ENCODE results near the gene OXCT2.

Gene OXCT2

DNA sequence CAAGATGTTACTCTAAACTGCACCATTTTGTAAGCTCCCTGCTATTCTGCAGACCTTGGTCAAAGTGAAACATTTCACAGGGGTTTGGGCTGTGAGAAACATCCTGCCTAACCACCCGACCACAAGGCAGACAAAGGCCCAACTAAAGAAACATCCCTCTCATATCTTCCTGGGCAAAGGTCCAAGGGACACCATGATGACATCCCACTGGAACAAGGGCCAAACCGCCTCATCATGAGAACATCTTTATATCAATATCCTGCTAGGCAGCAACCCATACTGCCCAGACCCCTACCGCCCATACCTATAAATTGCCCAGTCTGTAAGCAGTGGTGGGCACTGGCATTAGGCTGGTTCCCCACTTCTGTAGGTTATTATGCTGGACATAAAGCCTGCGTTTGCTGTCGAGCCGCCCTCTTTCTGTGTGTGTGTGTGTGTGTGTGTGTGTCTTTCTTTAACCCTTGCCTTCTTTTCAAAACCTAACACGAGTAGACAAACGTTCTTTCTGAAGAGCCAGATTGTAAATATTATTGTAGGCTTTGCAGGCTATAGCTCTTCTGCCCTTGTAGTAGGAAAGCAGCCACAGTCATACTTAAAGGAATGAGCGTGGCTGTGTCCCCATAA, 33.5 kb downstream of the OXCT2 start:
- TF ChIP-seq, protein P1, sequence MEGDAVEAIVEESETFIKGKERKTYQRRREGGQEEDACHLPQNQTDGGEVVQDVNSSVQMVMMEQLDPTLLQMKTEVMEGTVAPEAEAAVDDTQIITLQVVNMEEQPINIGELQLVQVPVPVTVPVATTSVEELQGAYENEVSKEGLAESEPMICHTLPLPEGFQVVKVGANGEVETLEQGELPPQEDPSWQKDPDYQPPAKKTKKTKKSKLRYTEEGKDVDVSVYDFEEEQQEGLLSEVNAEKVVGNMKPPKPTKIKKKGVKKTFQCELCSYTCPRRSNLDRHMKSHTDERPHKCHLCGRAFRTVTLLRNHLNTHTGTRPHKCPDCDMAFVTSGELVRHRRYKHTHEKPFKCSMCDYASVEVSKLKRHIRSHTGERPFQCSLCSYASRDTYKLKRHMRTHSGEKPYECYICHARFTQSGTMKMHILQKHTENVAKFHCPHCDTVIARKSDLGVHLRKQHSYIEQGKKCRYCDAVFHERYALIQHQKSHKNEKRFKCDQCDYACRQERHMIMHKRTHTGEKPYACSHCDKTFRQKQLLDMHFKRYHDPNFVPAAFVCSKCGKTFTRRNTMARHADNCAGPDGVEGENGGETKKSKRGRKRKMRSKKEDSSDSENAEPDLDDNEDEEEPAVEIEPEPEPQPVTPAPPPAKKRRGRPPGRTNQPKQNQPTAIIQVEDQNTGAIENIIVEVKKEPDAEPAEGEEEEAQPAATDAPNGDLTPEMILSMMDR (IDR thresholded peaks at IDR 0.05; ENCODE audit: insufficient read depth, missing control alignments): no peak
- FAIRE-seq: no peak
- DNase-seq (ENCODE audit: insufficient read length, low spot score): no peak

DNA sequence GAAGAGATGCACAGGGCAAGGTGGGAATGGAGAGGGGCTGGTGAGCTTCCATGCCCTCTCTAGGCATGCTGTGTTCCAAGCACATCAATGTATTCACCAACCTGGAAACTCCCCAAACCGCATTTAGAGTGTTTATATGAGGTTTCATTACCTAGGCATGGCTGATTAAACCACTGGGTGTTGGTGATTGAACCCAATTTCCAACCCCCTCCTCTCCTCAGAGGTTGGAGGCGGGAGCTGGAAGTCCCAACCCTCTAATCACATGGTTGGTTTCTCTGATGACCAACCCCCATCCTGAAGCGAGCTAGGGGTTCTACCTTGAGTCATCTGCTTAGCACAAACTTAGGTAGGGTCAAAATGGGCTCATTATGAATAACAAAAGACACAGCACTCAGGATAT, 35.4 kb downstream of the OXCT2 start:
- TF ChIP-seq, protein P1 (IDR thresholded peaks at IDR 0.05; ENCODE audit: insufficient read depth, missing control alignments): no peak
- DNase-seq (ENCODE audit: insufficient read length, low spot score) (no peak), FAIRE-seq (no peak)

DNA sequence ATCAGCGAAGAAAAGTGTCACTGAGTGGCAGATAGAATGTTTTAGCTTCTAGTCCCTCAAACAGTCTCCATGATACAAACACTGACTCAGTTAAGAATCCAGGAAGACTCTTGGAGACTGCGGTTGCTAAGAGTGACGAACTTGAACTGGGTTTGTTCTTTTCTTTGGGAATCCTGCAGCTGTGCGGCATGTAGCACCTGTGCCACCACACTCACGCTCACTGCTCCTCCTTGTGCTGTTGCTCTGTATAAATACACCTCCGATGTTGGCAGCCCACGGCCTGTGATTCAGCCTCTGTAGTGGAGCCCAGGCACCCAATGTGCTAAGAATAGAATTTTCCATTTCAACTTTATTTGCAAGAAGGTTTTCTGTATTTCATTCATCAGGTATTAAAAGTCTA, 38.0 kb downstream of the OXCT2 start:
- TF ChIP-seq, protein P1 (IDR thresholded peaks at IDR 0.05; ENCODE audit: insufficient read depth, missing control alignments): no peak
- DNase-seq (ENCODE audit: insufficient read length, low spot score) (no peak), FAIRE-seq (no peak)

GRCh38 chr1:39732730-39733129, 38.4 kb downstream of the OXCT2 start:
- DNase-seq (ENCODE audit: insufficient read length, low spot score): no peak
- no peak for FAIRE-seq
- TF ChIP-seq, protein P1 (IDR thresholded peaks at IDR 0.05; ENCODE audit: insufficient read depth, missing control alignments): no peak

- DNase-seq (ENCODE audit: insufficient read length, low spot score): no peak
- no peak for FAIRE-seq
- TF ChIP-seq, protein P1 (IDR thresholded peaks at IDR 0.05; ENCODE audit: insufficient read depth, missing control alignments): no peak
Observed at GRCh38 chr1:39729842-39730241, 41.3 kb downstream of the OXCT2 start.

DNA sequence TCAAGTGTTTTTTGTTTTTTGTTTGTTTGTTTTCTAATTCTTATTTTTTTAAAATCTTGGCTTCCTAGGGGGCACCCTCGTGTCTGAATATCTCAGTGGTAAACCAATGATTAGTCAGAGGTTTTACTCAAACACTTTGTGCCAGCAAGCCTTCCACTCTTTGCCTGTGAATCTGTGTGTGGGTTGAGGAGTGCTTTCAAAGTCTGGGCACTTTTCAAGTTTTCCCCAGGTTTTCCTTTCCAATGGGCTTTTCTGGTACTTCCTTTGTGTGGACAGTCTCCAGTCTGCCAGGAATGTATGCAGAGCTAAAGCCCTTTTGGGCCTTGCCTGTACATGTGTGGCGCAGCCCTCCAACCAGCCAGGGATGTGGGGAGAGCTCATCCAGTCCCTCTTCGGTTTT, 42.1 kb downstream of the OXCT2 start:
- TF ChIP-seq, protein P1 (IDR thresholded peaks at IDR 0.05; ENCODE audit: insufficient read depth, missing control alignments): no peak
- DNase-seq (ENCODE audit: insufficient read length, low spot score): no peak
- no peak for FAIRE-seq

GRCh38 chr1:39727932-39728317, 43.2 kb downstream of the OXCT2 start:
- no peak for DNase-seq (ENCODE audit: insufficient read length, low spot score)
- no peak for FAIRE-seq
- TF ChIP-seq, protein P1 (IDR thresholded peaks at IDR 0.05; ENCODE audit: insufficient read depth, missing control alignments): no peak

Data from D721Med (cell line).